SJCRH30 (cell line): ENCODE results near the gene DOCK3. TPM values are rescaled to one million over a fixed set of nuclear protein-coding genes. Genes with fewer than 3 reads are reported as not detected.
"Not testable (repeated sequence)": the region's sequence is repeated elsewhere in the genome, so short reads cannot be mapped to it uniquely, and the experiment has no call there.

Source experiments
- DNase-seq, 2 experiments: peaks; one replicate each; pipeline ENCODE4 v3.0.0-alpha.2; 2015 to 2020
- H3K27ac ChIP-seq: fragments of 250-450 bp; sonication (Bioruptor Pico); 2 replicates; pipeline ENCODE4 v1.5.1; 2020; ENCODE audit warnings: mild to moderate bottlenecking, moderate library complexity
- H3K27me3 ChIP-seq: fragments of 250-450 bp; sonication (Bioruptor Pico); 2 replicates; pipeline ENCODE4 v1.5.1; 2020; ENCODE audit warnings: mild to moderate bottlenecking, moderate library complexity
- H3K36me3 ChIP-seq: fragments of 250-450 bp; sonication (Bioruptor Pico); 2 replicates; pipeline ENCODE4 v1.5.1; 2020; ENCODE audit warnings: mild to moderate bottlenecking, moderate library complexity
- H3K4me1 ChIP-seq: fragments of 250-450 bp; sonication (Bioruptor Pico); 2 replicates; pipeline ENCODE4 v1.5.1; 2020; ENCODE audit warnings: mild to moderate bottlenecking, moderate library complexity
- H3K4me3 ChIP-seq: fragments of 250-450 bp; sonication (Bioruptor Pico); 2 replicates; pipeline ENCODE4 v1.5.1; 2020; ENCODE audit warnings: mild to moderate bottlenecking, moderate library complexity
- H3K9me3 ChIP-seq: fragments of 250-450 bp; sonication (Bioruptor Pico); replicated peaks from 2 replicates; pipeline ENCODE4 v1.5.1; 2020; ENCODE audit warnings: mild to moderate bottlenecking, moderate library complexity
- total RNA-seq: library from RNA; depleted of rRNA; stranded (reverse); fragments of >200 nt; shearing (Covaris generic); gene quantifications from 2 replicates; pipeline ENCODE4 v1.2.3, GENCODE V29; 2014

DOCK3 gene
- total RNA-seq, 1 experiment from 2014 or later = 0.08 TPM

DNA sequence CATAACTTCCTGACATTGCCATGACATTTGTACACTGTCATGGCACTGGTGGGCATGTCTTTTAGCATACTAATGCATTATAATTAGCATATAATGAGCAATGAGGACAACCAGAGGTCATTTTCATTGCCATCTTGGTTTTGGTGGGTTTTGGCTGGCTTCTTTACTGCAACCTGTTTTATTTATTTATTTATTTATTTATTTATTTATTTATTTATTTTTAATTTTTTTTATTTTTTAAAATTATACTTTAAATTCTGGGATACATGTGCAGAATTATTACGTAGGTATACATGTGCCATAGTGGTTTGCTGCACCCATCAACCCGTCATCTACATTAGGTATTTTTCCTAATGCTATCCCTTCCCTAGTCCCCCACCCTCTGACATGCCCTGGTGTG is 156.3 kb downstream of the DOCK3 start:
- not testable (repeated sequence) for H3K27me3 ChIP-seq, DNase-seq, H3K4me1 ChIP-seq, H3K4me3 ChIP-seq, H3K27ac ChIP-seq, H3K36me3 ChIP-seq, H3K9me3 ChIP-seq

DNA sequence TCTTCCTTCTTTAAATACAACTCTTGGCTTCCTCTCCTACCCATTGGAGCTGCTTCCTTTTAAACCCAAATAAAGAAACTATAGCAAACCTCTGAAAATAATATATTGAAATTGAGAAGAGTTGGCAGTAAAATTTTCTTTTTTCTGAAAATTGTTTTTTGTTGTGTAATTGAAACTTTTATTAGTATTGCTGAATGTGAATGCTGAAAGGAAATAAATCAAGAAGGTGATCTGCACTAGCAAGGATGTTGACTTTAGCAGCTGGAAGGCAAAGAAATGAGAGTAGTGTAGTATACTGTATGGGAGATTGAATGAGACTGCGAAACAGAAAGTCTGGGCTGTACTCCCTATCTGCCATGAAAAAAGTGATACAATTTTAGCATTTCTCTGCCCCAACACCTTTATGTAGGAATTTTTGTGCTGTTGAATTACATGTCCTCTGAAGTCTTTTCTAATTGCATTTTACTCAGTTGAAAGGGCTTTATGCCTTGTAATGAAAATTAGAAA is 166.3 kb downstream of the DOCK3 start:
- Histone ChIP-seq H3K27ac (no peak overlapping the region), H3K36me3 (no peaks in the 10 kb centered on the region), H3K9me3 (no peaks in the 10 kb centered on the region), H3K4me3 (no peak overlapping the region), H3K4me1 (no peaks in the 10 kb centered on the region), H3K27me3 (no peaks in the 10 kb centered on the region)
- no peak for DNase-seq

DNA sequence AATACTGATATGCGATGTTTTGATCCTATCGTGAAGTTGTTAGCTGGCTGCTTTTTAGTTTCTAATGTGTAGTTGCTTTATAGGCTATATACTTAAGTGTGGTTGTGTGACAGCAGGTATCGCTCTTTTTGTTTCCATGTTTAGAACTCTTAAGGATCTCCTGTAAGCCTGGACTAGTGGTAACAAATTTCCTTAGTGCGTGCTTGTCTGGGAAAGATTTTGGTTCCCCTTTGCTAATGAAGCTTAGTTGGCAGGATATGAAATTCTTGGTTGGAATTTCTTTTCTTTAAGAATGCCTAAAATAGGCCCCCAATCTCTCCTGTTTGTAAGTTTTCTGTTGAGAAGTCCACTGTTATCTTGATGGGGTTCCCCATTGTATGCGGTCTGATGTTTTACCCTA is 173.6 kb downstream of the DOCK3 start:
- Histone ChIP-seq H3K36me3 (no peaks in the 10 kb centered on the region), H3K27me3 (no peaks in the 10 kb centered on the region), H3K4me1 (no peaks in the 10 kb centered on the region), H3K4me3 (no peak overlapping the region), H3K27ac (no peak overlapping the region), H3K9me3 (no peaks in the 10 kb centered on the region; the same call in 1 of the 2 replicates)
- DNase-seq = no peak

DNA sequence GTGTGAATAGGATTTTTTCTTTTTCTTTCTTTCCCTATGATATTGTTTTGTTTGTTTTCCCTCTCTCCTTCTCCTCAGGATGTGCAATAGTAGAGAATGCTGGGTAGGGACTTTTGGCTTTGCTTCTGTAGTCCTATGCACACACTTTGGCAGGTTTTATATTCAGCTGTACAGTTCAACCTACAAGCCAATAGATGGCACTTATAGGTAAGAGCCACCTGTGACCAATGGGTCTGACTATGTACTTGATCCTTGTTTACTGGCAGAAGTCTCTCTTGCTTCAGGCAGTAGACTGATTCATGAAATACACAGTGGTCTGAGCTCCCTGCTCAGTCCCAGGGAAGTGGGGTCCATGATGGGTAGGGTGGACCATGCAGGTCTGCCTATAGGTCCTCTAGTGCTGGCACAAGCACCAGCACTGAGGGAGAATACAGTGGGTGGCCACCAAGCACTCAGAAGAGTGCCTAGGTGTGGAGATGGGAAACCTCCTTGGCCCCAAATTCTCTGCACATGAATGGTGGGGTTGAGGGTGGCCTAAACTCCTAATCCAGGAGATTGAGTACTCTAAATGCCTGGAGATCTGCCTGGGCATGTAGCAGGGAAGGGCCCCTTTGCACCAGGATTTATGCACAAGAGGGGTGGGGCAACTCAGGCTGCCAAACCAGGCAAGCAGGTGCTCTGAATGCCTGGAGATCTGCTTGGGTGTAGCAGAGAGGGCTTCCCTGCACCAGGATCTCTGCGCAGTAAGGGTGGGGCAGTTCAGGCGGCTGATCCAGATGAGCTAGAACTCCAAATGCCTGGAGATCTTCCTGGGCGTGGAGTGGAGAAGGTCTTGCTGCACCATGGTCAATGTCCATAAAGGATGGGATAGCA is 176.1 kb downstream of the DOCK3 start:
- no peaks in the 10 kb centered on the region for H3K36me3 ChIP-seq
- H3K9me3 ChIP-seq = no peaks in the 10 kb centered on the region; the same call in 1 of the 2 replicates
- no peak overlapping the region for H3K27ac ChIP-seq
- H3K27me3 ChIP-seq = no peaks in the 10 kb centered on the region
- H3K4me3 ChIP-seq = no peak overlapping the region
- no peak for DNase-seq
- no peaks in the 10 kb centered on the region for H3K4me1 ChIP-seq

DNA sequence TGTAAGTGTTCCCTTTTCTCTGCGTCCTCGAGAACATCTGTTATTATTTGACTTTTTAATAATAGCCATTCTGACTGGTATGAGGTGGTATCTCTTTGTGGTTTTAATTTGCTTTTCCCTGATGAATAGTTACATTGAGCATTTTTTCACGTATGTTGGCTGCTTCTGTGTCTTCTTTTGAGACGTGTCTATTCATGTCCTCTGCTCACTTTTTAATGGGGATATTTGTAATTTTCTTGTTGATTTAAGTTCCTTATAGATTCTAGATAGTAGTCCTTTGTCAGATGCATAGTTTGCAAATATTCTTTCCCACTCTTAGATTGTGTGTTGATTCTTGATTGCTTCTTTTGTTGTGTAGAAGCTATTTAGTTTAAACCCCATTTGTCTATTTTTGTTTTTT is 179.2 kb downstream of the DOCK3 start:
- no peak for DNase-seq
- H3K27me3 ChIP-seq = no peaks in the 10 kb centered on the region

DNA sequence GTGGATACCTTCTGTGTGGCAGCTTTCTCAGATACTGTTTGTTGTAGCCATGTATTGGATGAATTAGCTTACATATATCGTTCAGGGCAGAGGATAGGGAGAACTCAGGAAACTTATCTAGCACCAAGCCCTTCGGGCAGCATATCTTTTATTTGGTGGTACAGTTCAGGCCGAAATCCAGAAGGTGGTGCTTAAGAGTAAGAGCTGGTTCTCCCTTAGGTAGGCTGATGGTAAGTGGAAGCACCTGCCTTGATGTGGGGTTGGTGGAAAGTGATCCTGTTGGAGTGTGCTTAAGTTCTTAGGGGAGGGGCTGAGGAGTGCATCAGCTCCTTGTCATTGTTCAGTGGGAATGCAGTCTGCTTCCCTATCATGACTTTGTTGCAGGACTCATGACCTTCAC is 187.5 kb downstream of the DOCK3 start:
- no peaks in the 10 kb centered on the region for H3K36me3 ChIP-seq
- no peaks in the 10 kb centered on the region for H3K27me3 ChIP-seq
- H3K27ac ChIP-seq = no peak overlapping the region
- DNase-seq = no peak
- no peaks in the 10 kb centered on the region for H3K9me3 ChIP-seq
- no peaks in the 10 kb centered on the region for H3K4me1 ChIP-seq
- H3K4me3 ChIP-seq = no peak overlapping the region

More for the DNA sequence above, 179.2 kb downstream of the DOCK3 start:
- H3K36me3 ChIP-seq = no peaks in the 10 kb centered on the region
- H3K4me3 ChIP-seq = no peak overlapping the region
- no peaks in the 10 kb centered on the region for H3K9me3 ChIP-seq
- H3K27ac ChIP-seq = no peak overlapping the region
- H3K4me1 ChIP-seq = no peaks in the 10 kb centered on the region

DNA sequence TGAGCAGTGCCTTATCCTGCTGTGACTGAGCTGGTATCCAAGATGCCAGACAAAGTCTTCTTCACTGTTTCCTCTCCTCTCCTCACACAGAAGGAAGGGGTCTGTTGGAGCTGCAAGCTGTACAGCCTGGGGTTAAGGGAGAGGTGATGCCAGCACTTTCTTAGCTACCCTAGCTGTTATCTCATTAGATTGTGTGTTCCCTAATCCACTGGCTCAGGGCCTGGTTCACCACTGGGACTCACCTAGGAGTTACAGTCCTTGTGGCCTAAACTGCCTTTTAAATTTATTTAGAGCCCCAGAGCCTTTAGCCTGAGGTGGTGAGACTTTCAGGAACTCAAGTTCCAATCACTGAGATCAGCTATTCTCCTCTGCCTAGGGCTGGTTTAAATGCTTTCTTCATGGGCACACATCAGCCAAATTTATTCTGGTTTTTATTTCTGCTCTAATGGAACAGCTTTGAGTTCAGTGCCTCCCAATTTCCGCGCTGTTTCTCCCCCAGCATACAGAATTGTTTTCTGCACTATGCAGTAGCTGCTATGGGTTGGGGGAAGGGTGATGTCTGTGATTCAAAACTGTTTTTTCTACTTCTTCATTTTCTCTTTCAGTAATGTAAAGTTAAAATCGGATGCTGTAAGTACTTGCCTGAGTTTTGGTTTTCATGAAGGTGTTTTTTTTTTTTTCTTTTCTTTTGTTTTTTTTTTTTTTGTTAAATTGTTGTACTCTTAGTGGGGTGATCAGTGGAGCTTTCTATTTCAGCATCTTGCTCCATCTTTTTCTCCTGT is 198.8 kb downstream of the DOCK3 start:
- H3K27ac ChIP-seq = no peak overlapping the region
- H3K9me3 ChIP-seq = no peaks in the 10 kb centered on the region
- DNase-seq = no peak
- no peaks in the 10 kb centered on the region for H3K36me3 ChIP-seq
- no peaks in the 10 kb centered on the region for H3K27me3 ChIP-seq
- H3K4me1 ChIP-seq = no peaks in the 10 kb centered on the region
- no peak overlapping the region for H3K4me3 ChIP-seq

DNA sequence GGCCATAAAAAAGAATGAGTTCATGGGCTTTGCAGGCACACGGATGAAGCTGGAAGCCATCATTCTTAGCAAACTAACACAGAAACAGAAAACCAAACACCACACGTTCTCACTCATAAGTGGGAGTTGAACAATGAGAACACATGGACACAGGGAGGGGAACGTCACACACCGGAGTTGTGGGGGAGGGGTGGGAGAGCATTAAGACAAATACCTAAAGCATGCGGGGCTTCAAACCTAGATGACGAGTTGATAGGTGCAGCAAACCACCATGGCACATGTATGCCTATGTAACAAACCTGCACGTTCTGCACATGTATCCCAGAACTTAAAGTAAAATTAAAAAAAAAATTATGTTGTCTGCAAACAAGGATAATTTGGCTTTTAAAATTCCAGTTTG is 200.1 kb downstream of the DOCK3 start:
- DNase-seq, H3K27ac ChIP-seq, H3K9me3 ChIP-seq, H3K4me3 ChIP-seq, H3K4me1 ChIP-seq, H3K27me3 ChIP-seq, H3K36me3 ChIP-seq: not testable (repeated sequence)

DNA sequence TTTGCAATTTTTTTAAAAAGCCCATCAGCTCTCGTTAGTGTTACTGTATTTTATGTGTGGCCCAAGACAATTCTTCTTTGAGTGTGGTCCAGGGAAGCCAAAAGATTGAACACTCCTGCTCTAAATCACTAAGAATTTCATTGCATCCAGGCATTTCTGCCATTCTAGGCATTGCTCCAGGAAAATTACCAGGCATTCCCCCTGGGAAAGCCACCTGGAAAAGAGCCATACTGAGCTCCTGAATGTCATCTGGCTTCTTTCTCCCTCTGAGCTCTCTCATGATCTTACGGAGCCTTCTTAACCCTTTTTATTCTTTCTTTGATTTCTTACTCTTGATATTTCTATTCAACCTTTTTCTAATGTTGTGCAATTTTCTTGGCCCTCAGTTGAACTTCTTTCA is 202.2 kb downstream of the DOCK3 start:
- Histone ChIP-seq H3K4me3 (no peak overlapping the region), H3K9me3 (no peaks in the 10 kb centered on the region), H3K27ac (no peak overlapping the region), H3K36me3 (no peaks in the 10 kb centered on the region), H3K27me3 (no peaks in the 10 kb centered on the region), H3K4me1 (no peaks in the 10 kb centered on the region)
- DNase-seq = no peak

DNA sequence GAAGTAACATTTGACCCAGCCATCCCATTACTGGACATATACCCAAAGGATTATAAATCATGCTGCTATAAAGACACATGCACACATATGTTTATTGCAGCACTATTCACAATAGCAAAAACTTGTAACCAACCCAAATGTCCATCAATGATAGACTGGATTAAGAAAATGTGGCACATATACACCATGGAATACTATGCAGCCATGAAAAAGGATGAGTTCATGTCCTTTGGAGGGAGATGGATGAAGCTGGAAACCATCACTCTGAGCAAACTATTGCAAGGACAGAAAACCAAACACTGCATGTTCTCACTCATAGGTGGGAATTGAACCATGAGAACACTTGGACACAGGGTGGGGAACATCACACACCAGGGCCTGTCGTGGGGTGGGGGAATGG is 208.0 kb downstream of the DOCK3 start:
- not testable (repeated sequence) for H3K27ac ChIP-seq, H3K4me3 ChIP-seq, H3K9me3 ChIP-seq, DNase-seq, H3K36me3 ChIP-seq, H3K4me1 ChIP-seq, H3K27me3 ChIP-seq

DNA sequence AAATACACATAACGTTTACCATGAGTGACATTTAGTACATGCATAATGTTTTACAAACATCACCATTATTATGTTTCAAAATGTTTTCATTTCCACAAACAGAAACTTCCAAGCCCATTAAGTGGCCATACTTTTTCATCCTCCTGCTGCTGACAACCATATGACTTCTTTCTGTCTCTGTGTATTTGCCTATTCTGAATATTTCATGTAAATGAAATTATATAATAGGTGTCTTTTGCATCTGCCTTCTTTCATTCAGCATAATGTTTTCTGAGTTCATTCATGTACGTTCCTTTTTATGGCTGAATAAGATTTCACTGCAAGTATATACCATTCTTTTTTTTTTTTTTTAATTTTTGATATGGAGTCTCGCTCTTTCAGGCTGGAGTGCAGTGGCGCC is 209.0 kb downstream of the DOCK3 start:
- H3K4me1 ChIP-seq = no peaks in the 10 kb centered on the region
- no peak overlapping the region for H3K27ac ChIP-seq
- H3K4me3 ChIP-seq = no peak overlapping the region
- no peak for DNase-seq
- H3K9me3 ChIP-seq = no peaks in the 10 kb centered on the region
- no peaks in the 10 kb centered on the region for H3K27me3 ChIP-seq
- H3K36me3 ChIP-seq = no peaks in the 10 kb centered on the region

DNA sequence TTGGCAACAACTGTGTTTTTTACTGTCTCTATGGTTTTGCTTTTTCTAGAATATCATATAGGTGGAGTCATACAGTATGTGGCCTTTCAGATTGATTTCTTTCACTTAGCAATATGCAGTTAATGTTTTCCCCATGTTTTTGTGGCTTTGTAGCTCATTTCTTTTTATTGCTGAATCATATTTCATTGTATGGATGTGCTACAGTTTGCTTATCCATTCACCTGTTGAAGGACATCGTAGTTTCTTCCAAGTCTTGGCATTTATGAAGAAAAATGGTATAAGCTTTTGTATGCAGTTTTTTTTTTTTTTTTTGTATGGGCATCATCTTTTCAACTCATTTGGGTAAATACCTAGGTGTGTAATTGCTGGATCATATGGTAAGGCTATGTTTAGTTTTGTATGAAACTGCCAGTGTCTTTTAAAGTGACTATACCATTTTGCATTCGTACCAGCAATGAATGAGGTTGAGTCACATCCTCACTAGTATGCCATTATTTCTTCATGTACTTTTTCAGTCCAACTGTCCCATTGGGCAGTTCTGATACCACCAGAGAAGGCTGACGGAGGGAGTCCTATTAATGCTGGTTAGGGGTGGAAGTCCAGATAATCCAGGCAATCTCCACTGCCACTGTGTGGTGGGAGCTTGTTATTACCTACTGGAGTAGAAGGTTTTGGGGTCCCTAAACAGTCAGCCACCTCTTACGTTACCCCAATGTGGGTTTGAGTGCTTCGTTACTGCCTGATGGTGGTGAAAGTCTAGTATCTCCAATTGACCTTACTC is 210.5 kb downstream of the DOCK3 start:
- no peak overlapping the region for H3K4me3 ChIP-seq
- H3K36me3 ChIP-seq = no peaks in the 10 kb centered on the region
- peak in 1 of 2 experiments; percentile 2 for DNase-seq
- no peaks in the 10 kb centered on the region for H3K4me1 ChIP-seq
- no peaks in the 10 kb centered on the region for H3K9me3 ChIP-seq
- H3K27ac ChIP-seq = no peak overlapping the region
- no peaks in the 10 kb centered on the region for H3K27me3 ChIP-seq

DNA sequence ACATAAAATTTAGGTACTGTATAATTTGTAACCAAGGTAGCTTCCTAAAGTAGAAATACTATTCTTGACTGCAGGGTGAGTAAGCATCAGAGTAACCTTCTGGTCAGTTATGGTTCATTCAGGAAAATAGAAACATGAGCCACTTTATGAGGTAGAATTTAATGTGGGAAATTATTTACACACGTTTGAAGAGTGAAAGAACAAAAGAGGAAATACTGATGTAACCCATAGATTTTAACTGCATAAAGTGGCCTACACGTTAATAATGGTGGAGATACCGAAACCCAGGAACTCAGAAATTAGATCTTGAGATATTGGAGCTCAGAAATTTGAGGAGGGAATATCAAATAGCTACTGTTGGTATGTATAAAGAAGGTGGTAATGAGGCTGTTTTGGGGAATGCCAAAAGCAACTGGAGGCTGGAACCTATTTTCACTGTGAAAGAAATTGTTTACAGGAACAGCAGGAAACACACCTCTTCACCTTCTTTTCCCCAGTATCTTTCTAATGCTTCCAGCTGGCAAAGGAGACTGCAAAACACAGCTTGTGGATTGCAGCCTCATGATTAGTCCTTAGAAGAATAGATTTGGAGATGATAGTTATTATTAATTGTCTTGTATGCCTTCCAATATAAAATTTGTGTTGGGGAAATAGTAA is 216.1 kb downstream of the DOCK3 start:
- no peak overlapping the region for H3K4me3 ChIP-seq
- no peaks in the 10 kb centered on the region for H3K36me3 ChIP-seq
- H3K27me3 ChIP-seq = no peaks in the 10 kb centered on the region
- DNase-seq = no peak
- no peak overlapping the region for H3K27ac ChIP-seq
- no peaks in the 10 kb centered on the region for H3K4me1 ChIP-seq
- H3K9me3 ChIP-seq = no peaks in the 10 kb centered on the region

DNA sequence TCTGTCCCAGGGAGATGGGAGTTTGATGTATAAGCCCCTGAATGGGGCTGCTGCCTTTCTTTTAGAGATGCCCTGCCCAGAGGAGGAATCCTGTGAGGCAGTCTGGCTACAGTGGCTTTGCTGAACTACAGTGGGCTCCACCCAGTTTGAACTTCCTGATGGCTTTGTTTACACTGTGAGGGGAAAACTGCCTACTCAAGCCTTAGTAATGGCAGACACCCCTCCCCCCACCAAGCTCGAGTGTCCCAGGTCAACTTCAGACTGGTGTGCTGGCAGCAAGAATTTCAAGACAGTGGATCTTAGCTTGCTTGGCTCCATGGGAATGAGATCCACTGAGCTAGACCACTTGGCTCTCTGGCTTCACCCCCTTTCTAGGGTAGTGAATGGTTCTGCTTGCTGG is 226.4 kb downstream of the DOCK3 start:
- DNase-seq, H3K4me1 ChIP-seq, H3K27me3 ChIP-seq, H3K9me3 ChIP-seq, H3K36me3 ChIP-seq, H3K27ac ChIP-seq, H3K4me3 ChIP-seq: not testable (repeated sequence)
